ENCODE data around the gene ZFAND5. TPM values are rescaled to one million over a fixed set of nuclear protein-coding genes. Genes with fewer than 3 reads are reported as not detected.

Gene ZFAND5
- total RNA-seq, 1 experiment from 2014 or later: 185 TPM

DNA sequence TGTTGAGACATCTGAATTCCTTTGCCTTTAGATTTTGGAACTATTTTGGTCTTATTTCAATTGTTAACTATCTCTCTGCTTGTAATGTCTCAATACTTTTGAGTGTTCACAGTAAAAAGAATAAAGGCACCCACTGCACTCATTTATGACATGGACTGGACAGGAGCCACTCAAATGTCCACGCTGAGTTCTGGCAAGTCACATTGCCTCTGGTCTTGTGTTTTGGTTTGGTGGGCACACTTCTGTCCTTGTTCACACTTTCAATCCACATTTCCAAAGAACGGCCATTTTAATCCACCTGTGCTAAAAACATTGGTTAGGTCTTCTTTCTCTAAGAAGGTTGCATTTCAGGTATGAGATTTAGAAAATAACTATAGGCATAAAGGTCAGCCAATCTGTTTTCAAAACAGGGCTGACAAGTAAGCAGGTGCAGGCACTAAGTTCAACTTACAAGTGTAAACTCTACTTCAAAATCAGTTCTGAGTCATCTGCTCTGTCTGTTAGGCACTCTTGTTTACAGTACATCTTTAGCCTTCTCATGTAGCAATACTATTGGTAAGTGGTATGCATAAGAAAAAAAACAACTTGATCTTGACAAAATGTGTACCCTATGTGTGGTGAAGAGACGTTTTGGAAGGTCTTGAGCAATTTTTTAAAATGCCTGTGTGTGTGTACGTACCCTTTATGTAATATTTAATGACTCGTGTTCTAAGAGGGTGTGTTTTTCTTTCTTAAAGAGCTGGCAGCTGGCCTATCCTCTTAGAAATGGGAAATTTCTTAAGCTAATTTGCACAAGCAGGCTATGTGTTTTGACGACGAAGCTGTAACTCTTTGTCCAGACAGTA is 31.5 kb upstream of the ZFAND5 start:
- BruUV-seq (replicated peaks): no TSS peak
- intact Hi-C loops (cut with micrococcal nuclease; ENCODE audit: unreplicated experiment) (no loop called here), in situ Hi-C loops (cut with HindIII; ENCODE audit: low pct_unique_long_range_greater_than_20kb, low sequenced_read_pairs) (no loop called here)
- DNase-seq (ENCODE audit: low read depth, low spot score): peak; percentile 27
- Histone ChIP-seq H3K9me3 (ENCODE audit: control insufficient read depth, insufficient read depth, low read depth, low read length) (no peaks in the 10 kb centered on the region), H3K4me3 (ENCODE audit: low read depth in 2 of 2, low read length in 2 of 2) (no peak overlapping the region), H3K4me1 (ENCODE audit: control insufficient read depth, insufficient read depth, low read length) (peaks cover 14% of the 10 kb centered on the region), H3K27me3 (ENCODE audit: control insufficient read depth, insufficient read depth, low read length) (no peaks in the 10 kb centered on the region), H3K27ac (ENCODE audit: low read length) (peak overlapping the region; percentile 68), H3K36me3 (ENCODE audit: control insufficient read depth, insufficient read depth, low read length) (no peaks in the 10 kb centered on the region)
- TF ChIP-seq TCF7L2 (IDR thresholded peaks at IDR 0.05; ENCODE audit: low read depth, low read length) (no peak), SIN3A (IDR thresholded peaks at IDR 0.05; ENCODE audit: borderline replicate concordance, insufficient read depth, low read depth, low read length) (no peak), POLR2AphosphoS5 (IDR thresholded peaks at IDR 0.05; ENCODE audit: low read depth, low read length) (no peak)
- TF ChIP-seq, protein P1, sequence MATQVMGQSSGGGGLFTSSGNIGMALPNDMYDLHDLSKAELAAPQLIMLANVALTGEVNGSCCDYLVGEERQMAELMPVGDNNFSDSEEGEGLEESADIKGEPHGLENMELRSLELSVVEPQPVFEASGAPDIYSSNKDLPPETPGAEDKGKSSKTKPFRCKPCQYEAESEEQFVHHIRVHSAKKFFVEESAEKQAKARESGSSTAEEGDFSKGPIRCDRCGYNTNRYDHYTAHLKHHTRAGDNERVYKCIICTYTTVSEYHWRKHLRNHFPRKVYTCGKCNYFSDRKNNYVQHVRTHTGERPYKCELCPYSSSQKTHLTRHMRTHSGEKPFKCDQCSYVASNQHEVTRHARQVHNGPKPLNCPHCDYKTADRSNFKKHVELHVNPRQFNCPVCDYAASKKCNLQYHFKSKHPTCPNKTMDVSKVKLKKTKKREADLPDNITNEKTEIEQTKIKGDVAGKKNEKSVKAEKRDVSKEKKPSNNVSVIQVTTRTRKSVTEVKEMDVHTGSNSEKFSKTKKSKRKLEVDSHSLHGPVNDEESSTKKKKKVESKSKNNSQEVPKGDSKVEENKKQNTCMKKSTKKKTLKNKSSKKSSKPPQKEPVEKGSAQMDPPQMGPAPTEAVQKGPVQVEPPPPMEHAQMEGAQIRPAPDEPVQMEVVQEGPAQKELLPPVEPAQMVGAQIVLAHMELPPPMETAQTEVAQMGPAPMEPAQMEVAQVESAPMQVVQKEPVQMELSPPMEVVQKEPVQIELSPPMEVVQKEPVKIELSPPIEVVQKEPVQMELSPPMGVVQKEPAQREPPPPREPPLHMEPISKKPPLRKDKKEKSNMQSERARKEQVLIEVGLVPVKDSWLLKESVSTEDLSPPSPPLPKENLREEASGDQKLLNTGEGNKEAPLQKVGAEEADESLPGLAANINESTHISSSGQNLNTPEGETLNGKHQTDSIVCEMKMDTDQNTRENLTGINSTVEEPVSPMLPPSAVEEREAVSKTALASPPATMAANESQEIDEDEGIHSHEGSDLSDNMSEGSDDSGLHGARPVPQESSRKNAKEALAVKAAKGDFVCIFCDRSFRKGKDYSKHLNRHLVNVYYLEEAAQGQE (IDR thresholded peaks at IDR 0.05; ENCODE audit: insufficient read depth in 1 of 2, low read depth in 2 of 2, low read length in 1 of 2): no peak
- TF ChIP-seq, protein P2, sequence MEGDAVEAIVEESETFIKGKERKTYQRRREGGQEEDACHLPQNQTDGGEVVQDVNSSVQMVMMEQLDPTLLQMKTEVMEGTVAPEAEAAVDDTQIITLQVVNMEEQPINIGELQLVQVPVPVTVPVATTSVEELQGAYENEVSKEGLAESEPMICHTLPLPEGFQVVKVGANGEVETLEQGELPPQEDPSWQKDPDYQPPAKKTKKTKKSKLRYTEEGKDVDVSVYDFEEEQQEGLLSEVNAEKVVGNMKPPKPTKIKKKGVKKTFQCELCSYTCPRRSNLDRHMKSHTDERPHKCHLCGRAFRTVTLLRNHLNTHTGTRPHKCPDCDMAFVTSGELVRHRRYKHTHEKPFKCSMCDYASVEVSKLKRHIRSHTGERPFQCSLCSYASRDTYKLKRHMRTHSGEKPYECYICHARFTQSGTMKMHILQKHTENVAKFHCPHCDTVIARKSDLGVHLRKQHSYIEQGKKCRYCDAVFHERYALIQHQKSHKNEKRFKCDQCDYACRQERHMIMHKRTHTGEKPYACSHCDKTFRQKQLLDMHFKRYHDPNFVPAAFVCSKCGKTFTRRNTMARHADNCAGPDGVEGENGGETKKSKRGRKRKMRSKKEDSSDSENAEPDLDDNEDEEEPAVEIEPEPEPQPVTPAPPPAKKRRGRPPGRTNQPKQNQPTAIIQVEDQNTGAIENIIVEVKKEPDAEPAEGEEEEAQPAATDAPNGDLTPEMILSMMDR (IDR thresholded peaks at IDR 0.05): no peak
- ChIA-PET POLR2A (interaction anchor here (0.5 to 0.7 kb wide), 4 partner anchors 31 to 207 kb away, joined by 3 to 7 read pairs (median 4); partner anchors contain the start of gene ZFAND5), CTCF (interaction anchor here (0.6 kb wide), 1 partner anchor 216 kb away, joined by 3 read pairs; no protein-coding TSS in a partner anchor)
- peak; percentile 75; the same call in 1 of the 2 replicates for ATAC-seq

DNA sequence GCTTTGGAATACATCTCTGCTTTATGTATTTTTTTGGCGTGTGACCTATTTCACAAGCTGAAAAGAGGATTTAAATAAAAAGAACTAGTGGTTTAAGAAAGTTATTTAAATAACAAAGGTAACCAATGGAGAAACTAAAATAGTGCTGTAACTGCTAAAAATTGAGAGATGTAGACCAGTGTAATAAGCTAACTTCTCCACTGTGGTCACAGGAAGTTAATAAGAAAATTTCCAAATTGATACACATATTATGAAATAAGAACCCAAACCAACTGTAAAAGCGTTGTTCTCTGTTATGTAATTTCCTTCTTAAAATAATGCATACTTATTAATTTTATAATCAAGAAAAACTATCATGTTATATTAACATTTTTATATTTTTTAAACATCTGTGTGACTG is 29.1 kb upstream of the ZFAND5 start:
- ATAC-seq (no peak), DNase-seq (ENCODE audit: low read depth, low spot score) (no peak)
- Histone ChIP-seq H3K4me3 (ENCODE audit: low read depth in 2 of 2, low read length in 2 of 2) (no peak overlapping the region), H3K36me3 (ENCODE audit: control insufficient read depth, insufficient read depth, low read length) (no peaks in the 10 kb centered on the region), H3K4me1 (ENCODE audit: control insufficient read depth, insufficient read depth, low read length) (peaks cover 14% of the 10 kb centered on the region), H3K27me3 (ENCODE audit: control insufficient read depth, insufficient read depth, low read length) (no peaks in the 10 kb centered on the region), H3K27ac (ENCODE audit: low read length) (no peak overlapping the region), H3K9me3 (ENCODE audit: control insufficient read depth, insufficient read depth, low read depth, low read length) (no peaks in the 10 kb centered on the region)
- intact Hi-C loops (cut with micrococcal nuclease; ENCODE audit: unreplicated experiment): no loop called here
- ChIA-PET CTCF (no interaction called here), POLR2A (no interaction called here)
- TF ChIP-seq, protein P1 (IDR thresholded peaks at IDR 0.05; ENCODE audit: insufficient read depth in 1 of 2, low read depth in 2 of 2, low read length in 1 of 2): no peak
- TF ChIP-seq, protein P2 (IDR thresholded peaks at IDR 0.05): no peak
- TF ChIP-seq TCF7L2 (IDR thresholded peaks at IDR 0.05; ENCODE audit: low read depth, low read length): no peak
- TF ChIP-seq POLR2AphosphoS5 (IDR thresholded peaks at IDR 0.05; ENCODE audit: low read depth, low read length): no peak
- TF ChIP-seq SIN3A (IDR thresholded peaks at IDR 0.05; ENCODE audit: borderline replicate concordance, insufficient read depth, low read depth, low read length): no peak
- in situ Hi-C loops (cut with HindIII; ENCODE audit: low pct_unique_long_range_greater_than_20kb, low sequenced_read_pairs): no loop called here
- no TSS peak for BruUV-seq (replicated peaks)
